B cell (primary cell): Measurements from ENCODE around the gene CFAP52. TPM values are rescaled to one million over a fixed set of nuclear protein-coding genes. Genes with fewer than 3 reads are reported as not detected.

Experiments used
- ATAC-seq: fragments of 200-7000 bp; cut with Tn5 transposase; one replicate; pipeline ENCODE4 v1.10.0; 2021; ENCODE audit warnings: low read depth, mild to moderate bottlenecking, moderate number of reproducible peaks, moderate library complexity
- CTCF ChIA-PET: fragments of 350-600 bp; sonication (Branson Sonifier 250); formaldehyde crosslinking; loops from one replicate; lab custom pipeline; 2021; ENCODE audit warnings: antibody characterized with exemption, inconsistent platforms; lab: Charles Lee
- POLR2A ChIA-PET: fragments of 350-600 bp; sonication (Branson Sonifier 250); formaldehyde crosslinking; loops from one replicate; lab custom pipeline; 2021; ENCODE audit warnings: antibody characterized with exemption; lab: Charles Lee
- DNase-seq: peaks from one replicate; pipeline ENCODE4 v3.0.0; 2013
- H2AFZ ChIP-seq: 2 replicates; pipeline ENCODE4 v1.6.1; 2012; ENCODE audit warnings: mild to moderate bottlenecking, low read depth, low read length; ENCODE audit not compliant: insufficient read depth, poor library complexity, severe bottlenecking
- H3K27ac ChIP-seq, 2 donors: 1 replicate in 1 of 2; 2 replicates in 1 of 2; pipeline ENCODE4 v1.5.1; 2012 to 2013; ENCODE audit warnings: low read length in 2 of 2, mild to moderate bottlenecking in 2 of 2, moderate library complexity in 1 of 2
- H3K27me3 ChIP-seq, 4 experiments: fragments of 200-600 bp in 1 of 4; sonication (generic) in 1 of 4; replicated peaks in 1 of 4; 1 replicate in 2 of 4; 2 replicates in 2 of 4; pipeline versions ENCODE4 v1.6.1 to v1.7.0; 2013 to 2016; ENCODE audit warnings: low read length in 3 of 4, mild to moderate bottlenecking in 2 of 4, mixed read lengths in 1 of 4, moderate library complexity in 1 of 4; ENCODE audit not compliant: insufficient read depth in 4 of 4, control insufficient read depth in 3 of 4; ENCODE audit errors: control extremely low read depth in 1 of 4
- H3K36me3 ChIP-seq, 2 experiments: replicated peaks in 1 of 2; 1 replicate in 1 of 2; 2 replicates in 1 of 2; pipeline versions ENCODE4 v1.6.1 to v1.7.1; 2013; ENCODE audit warnings: low read length in 1 of 2; ENCODE audit not compliant: insufficient read depth in 2 of 2, control insufficient read depth in 1 of 2; ENCODE audit errors: control extremely low read depth in 1 of 2, extremely low read depth in 1 of 2
- H3K4me1 ChIP-seq, 2 donors: fragments of 200-600 bp in 1 of 2; sonication (generic) in 1 of 2; 1 replicate in 1 of 2; 2 replicates in 1 of 2; pipeline versions ENCODE4 v1.5.1 to v1.6.1; 2013 to 2017; ENCODE audit warnings: low read length in 2 of 2; ENCODE audit not compliant: control insufficient read depth in 2 of 2, insufficient read depth in 2 of 2
- H3K4me2 ChIP-seq: replicated peaks from 2 replicates; pipeline ENCODE3; 2012; ENCODE audit warnings: mild to moderate bottlenecking, low read depth, low read length; ENCODE audit not compliant: poor library complexity, severe bottlenecking
- H3K4me3 ChIP-seq, 5 experiments: fragments of 200-600 bp in 1 of 5; sonication (generic) in 1 of 5; 1 replicate in 3 of 5; 2 replicates in 2 of 5; pipeline versions ENCODE4 v1.5.1 to v1.7.0; 2011 to 2016; ENCODE audit warnings: low read length in 4 of 5, mild to moderate bottlenecking in 4 of 5, low read depth in 2 of 5, control low read depth in 1 of 5, moderate library complexity in 1 of 5; ENCODE audit not compliant: insufficient read depth in 1 of 5; ENCODE audit errors: control extremely low read depth in 1 of 5, extremely low read depth in 1 of 5
- H3K79me2 ChIP-seq: fragments of 200-600 bp; sonication (generic); one replicate; pipeline ENCODE4 v1.6.0; 2016; ENCODE audit warnings: low read length; ENCODE audit not compliant: control insufficient read depth, insufficient read depth
- H3K9ac ChIP-seq: fragments of 200-600 bp; sonication (generic); 2 replicates; pipeline ENCODE4 v1.6.1; 2017; ENCODE audit warnings: mild to moderate bottlenecking, low read length, moderate library complexity
- H3K9me3 ChIP-seq, 3 donors: one replicate each; pipeline versions ENCODE4 v1.6.1 to v1.7.1; 2013; ENCODE audit warnings: low read length in 2 of 3; ENCODE audit not compliant: control insufficient read depth in 2 of 3, insufficient read depth in 1 of 3; ENCODE audit errors: control extremely low read depth in 1 of 3
- H4K20me1 ChIP-seq: 2 replicates; pipeline ENCODE4 v1.6.0; 2012; ENCODE audit warnings: mild to moderate bottlenecking, low read length; ENCODE audit not compliant: insufficient read depth, control insufficient read depth, poor library complexity, severe bottlenecking
- H3K27ac Mint-ChIP-seq: one replicate; pipeline ENCODE4 v1.8.0; 2021; ENCODE audit warnings: mixed read lengths
- H3K27me3 Mint-ChIP-seq: one replicate; pipeline ENCODE4 v1.8.0; 2021; ENCODE audit warnings: mixed read lengths
- H3K4me1 Mint-ChIP-seq: one replicate; pipeline ENCODE4 v1.8.0; 2021; ENCODE audit warnings: mixed read lengths
- H3K4me3 Mint-ChIP-seq: one replicate; pipeline ENCODE4 v1.8.0; 2021; ENCODE audit warnings: mixed read lengths
- H3K9me3 Mint-ChIP-seq: one replicate; pipeline ENCODE4 v1.8.0; 2022; ENCODE audit warnings: mixed read lengths; ENCODE audit not compliant: insufficient read depth
- EZH2 ChIP-seq: IDR thresholded peaks from 2 replicates; pipeline ENCODE4 v1.6.1; 2012; ENCODE audit warnings: borderline replicate concordance, low read depth, mild to moderate bottlenecking, moderate library complexity, low read length; ENCODE audit not compliant: insufficient read depth, poor library complexity, severe bottlenecking
- WGBS: methylation state at CpG from one replicate; pipeline ENCODE4 v1.1.5; 2013; ENCODE audit warnings: missing lambda C conversion rate; ENCODE audit not compliant: insufficient coverage; 5-methylcytosine and 5-hydroxymethylcytosine counted together
- intact Hi-C: fragments of 100-400 bp; cut with micrococcal nuclease; formaldehyde crosslinking; loops from one replicate; pipeline ENCODE4 v1.10.0; 2022
- polyA plus RNA-seq: library from polyadenylated mRNA; depleted of rRNA; stranded (reverse); fragments of >200 nt; gene quantifications from 2 replicates; pipeline ENCODE4 v1.2.3, GENCODE V29; 2012
- total RNA-seq, 2 donors: library from RNA; stranded (reverse); fragments of 120-200 nt in 1 of 2; gene quantifications; 1 replicate in 1 of 2; 2 replicates in 1 of 2; pipeline versions ENCODE4 v1.2.3 to v1.2.4, GENCODE V29; 2013 to 2022
- TF ChIP-seq, protein P1 (sequence below): fragments of 200-600 bp; IDR thresholded peaks from one replicate; pipeline ENCODE4 v1.8.0; 2022; ENCODE audit warnings: antibody characterized with exemption, mild to moderate bottlenecking

The CFAP52 gene
- total and polyA plus RNA-seq, 2 donors (not counting 1 experiment from before 2014, with no cell fraction given), result not detected

DNA sequence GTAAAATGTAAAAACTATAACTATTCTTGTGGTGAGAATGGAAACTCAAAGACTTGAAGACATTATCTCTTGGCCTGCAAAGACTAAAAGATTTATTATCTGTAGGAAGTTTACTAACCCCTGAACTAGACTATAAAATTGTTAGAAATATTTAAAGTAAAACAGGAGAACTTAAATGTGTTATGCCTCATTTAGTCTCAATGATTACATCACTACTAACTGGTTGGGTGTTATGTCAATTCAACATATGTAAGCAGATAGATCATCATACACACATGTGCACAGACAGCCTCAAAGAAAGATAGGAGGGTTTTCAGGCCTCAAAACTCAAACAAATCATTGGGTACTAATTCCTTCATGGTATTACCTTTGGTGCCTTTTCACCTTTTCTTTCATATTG, 8.4 kb upstream of the CFAP52 start:
- Mint-ChIP-seq H3K27ac (no peak overlapping the region), H3K9me3 (no peaks in the 10 kb centered on the region), H3K4me3 (no peak overlapping the region), H3K27me3 (no peaks in the 10 kb centered on the region), H3K4me1 (peaks cover 23% of the 10 kb centered on the region)
- no peaks in the 10 kb centered on the region for H3K9me3 ChIP-seq
- DNase-seq, result no peak
- no peak for ATAC-seq
- H2AFZ ChIP-seq, result no peak overlapping the region
- peaks cover 19% of the 10 kb centered on the region for H3K79me2 ChIP-seq
- no peaks in the 10 kb centered on the region for H3K4me1 ChIP-seq
- TF ChIP-seq, protein P1, sequence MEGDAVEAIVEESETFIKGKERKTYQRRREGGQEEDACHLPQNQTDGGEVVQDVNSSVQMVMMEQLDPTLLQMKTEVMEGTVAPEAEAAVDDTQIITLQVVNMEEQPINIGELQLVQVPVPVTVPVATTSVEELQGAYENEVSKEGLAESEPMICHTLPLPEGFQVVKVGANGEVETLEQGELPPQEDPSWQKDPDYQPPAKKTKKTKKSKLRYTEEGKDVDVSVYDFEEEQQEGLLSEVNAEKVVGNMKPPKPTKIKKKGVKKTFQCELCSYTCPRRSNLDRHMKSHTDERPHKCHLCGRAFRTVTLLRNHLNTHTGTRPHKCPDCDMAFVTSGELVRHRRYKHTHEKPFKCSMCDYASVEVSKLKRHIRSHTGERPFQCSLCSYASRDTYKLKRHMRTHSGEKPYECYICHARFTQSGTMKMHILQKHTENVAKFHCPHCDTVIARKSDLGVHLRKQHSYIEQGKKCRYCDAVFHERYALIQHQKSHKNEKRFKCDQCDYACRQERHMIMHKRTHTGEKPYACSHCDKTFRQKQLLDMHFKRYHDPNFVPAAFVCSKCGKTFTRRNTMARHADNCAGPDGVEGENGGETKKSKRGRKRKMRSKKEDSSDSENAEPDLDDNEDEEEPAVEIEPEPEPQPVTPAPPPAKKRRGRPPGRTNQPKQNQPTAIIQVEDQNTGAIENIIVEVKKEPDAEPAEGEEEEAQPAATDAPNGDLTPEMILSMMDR, result no peak
- no peak for TF ChIP-seq EZH2
- H3K4me3 ChIP-seq, result no peak overlapping the region
- H3K36me3 ChIP-seq, result peaks cover 11 to 13% of the 10 kb centered on the region in 2 experiments
- peaks cover 5% of the 10 kb centered on the region for H4K20me1 ChIP-seq
- no peaks in the 10 kb centered on the region for H3K27me3 ChIP-seq
- H3K27ac ChIP-seq, result no peak overlapping the region
- no peak overlapping the region for H3K9ac ChIP-seq
- CTCF ChIA-PET, result no interaction called here
- POLR2A ChIA-PET, result no interaction called here
- H3K4me2 ChIP-seq, result no peak overlapping the region
- intact Hi-C loops, result no loop called here

DNA sequence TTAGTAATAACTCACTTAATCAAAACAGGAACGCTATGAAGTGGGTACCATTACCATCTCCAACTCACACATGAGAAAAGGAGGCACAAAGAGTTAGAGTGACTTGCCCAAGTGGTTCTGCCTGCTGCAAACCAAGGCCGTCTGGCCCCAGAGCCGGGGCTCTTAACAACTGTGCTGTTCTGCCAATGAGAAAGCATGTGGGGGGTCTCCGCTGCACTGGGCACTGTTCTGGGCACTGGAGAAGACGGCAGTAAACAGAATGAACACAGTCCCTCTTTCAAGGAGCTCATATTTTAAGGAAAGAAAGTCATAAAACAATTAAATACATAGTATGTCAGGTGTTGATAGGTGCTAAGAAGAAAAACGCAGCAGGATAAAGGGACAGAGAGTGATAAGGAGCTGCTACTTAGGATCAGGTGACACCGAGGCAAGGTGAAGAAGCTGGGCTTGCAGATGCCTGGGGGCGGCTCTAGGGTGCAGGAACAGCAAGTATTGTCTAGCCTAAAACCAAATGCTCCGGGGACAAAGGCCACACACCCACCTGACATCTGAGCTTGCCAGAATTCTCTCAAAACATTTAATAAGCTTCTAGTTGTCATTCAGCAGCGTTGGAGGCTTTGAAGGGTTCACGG, 7.4 kb upstream of the CFAP52 start:
- Histone ChIP-seq H4K20me1 (peaks cover 5% of the 10 kb centered on the region), H3K36me3 (peaks cover 11 to 13% of the 10 kb centered on the region in 2 experiments), H3K4me2 (no peak overlapping the region), H3K4me1 (no peaks in the 10 kb centered on the region), H3K79me2 (peaks cover 19% of the 10 kb centered on the region), H3K9me3 (no peaks in the 10 kb centered on the region), H3K27me3 (no peaks in the 10 kb centered on the region), H3K9ac (no peak overlapping the region), H2AFZ (no peak overlapping the region), H3K4me3 (no peak overlapping the region), H3K27ac (no peak overlapping the region)
- no peak overlapping the region for H3K4me3 Mint-ChIP-seq
- POLR2A ChIA-PET, result no interaction called here
- no peaks in the 10 kb centered on the region for H3K9me3 Mint-ChIP-seq
- intact Hi-C loops, result no loop called here
- TF ChIP-seq, protein P1, result no peak
- TF ChIP-seq EZH2, result no peak
- no peak overlapping the region for H3K27ac Mint-ChIP-seq
- no peaks in the 10 kb centered on the region for H3K27me3 Mint-ChIP-seq
- WGBS, result 94% methylated on average over 9 of the region's 11 CpGs
- DNase-seq (no peak), ATAC-seq (no peak)
- peaks cover 25% of the 10 kb centered on the region for H3K4me1 Mint-ChIP-seq
- CTCF ChIA-PET, result no interaction called here
